ENCODE results near the gene SLC6A9. TPM values are rescaled to one million over a fixed set of nuclear protein-coding genes. Genes with fewer than 3 reads are reported as not detected.

Gene SLC6A9
- total RNA-seq, 2 experiments from 2014 or later, result 8.2 to 21.8 TPM

GRCh38 chr1:44078104-44078503 lies 46.8 kb upstream of the SLC6A9 start:
- no peaks in the 10 kb centered on the region for H3K9me2 ChIP-seq (ENCODE audit: insufficient read depth, low read length)
- H3K4me2 ChIP-seq (ENCODE audit: low read length), result no peak overlapping the region
- ChIA-PET CTCF (ENCODE audit: unreplicated experiment) (no interaction called here), POLR2A (no interaction called here)
- H3K36me3 ChIP-seq (ENCODE audit: insufficient read depth, low read length), result no peaks in the 10 kb centered on the region
- H3K27ac ChIP-seq (ENCODE audit: low read depth, low read length, poor library complexity, severe bottlenecking), result no peak overlapping the region
- TF ChIP-seq, protein P1, sequence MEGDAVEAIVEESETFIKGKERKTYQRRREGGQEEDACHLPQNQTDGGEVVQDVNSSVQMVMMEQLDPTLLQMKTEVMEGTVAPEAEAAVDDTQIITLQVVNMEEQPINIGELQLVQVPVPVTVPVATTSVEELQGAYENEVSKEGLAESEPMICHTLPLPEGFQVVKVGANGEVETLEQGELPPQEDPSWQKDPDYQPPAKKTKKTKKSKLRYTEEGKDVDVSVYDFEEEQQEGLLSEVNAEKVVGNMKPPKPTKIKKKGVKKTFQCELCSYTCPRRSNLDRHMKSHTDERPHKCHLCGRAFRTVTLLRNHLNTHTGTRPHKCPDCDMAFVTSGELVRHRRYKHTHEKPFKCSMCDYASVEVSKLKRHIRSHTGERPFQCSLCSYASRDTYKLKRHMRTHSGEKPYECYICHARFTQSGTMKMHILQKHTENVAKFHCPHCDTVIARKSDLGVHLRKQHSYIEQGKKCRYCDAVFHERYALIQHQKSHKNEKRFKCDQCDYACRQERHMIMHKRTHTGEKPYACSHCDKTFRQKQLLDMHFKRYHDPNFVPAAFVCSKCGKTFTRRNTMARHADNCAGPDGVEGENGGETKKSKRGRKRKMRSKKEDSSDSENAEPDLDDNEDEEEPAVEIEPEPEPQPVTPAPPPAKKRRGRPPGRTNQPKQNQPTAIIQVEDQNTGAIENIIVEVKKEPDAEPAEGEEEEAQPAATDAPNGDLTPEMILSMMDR (conservative IDR thresholded peaks at IDR 0.05; ENCODE audit: low read length), result no peak
- TF ChIP-seq EZH2phosphoT487 (IDR thresholded peaks at IDR 0.05; ENCODE audit: borderline replicate concordance, low read depth, low read length), result no peak
- intact Hi-C loops (cut with micrococcal nuclease; ENCODE audit: unreplicated experiment), result no loop called here
- H3K4me3 ChIP-seq (ENCODE audit: low read depth, low read length, poor library complexity, severe bottlenecking), result no peak overlapping the region
- H3K79me2 ChIP-seq (ENCODE audit: insufficient read depth, low read depth, low read length), result no peaks in the 10 kb centered on the region
- no peaks in the 10 kb centered on the region for H3K9me3 ChIP-seq (ENCODE audit: low read length)
- BruUV-seq (replicated peaks), result no TSS peak
- H4K20me1 ChIP-seq (ENCODE audit: insufficient read depth, low read length), result no peaks in the 10 kb centered on the region
- no peak for DNase-seq (ENCODE audit: low spot score)
- peaks cover 10% of the 10 kb centered on the region for H3K4me1 ChIP-seq (ENCODE audit: insufficient read depth, low read length, poor library complexity, severe bottlenecking)
- no peak overlapping the region for H2AFZ ChIP-seq (ENCODE audit: low read length)

DNA sequence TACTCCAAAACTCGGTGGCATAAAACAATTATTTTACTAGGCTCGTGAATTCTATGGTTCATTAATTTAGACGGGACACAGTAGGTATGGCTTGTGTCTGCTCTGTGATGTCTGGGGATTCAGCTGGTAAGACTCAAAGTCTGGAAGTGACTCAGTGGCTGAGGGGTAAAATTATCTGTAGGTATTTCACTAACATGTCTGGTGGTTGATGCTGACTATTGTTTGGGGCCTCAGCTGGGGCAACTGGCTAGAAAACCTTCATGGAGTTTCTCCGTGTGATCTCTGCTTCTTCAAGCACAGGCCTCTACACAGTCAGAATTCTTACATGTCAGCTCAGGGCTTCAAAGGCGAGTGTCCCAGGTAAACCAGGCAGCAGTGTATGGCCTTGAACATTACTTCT lies 46.2 kb upstream of the SLC6A9 start:
- H3K4me2 ChIP-seq (ENCODE audit: low read length), result no peak overlapping the region
- no peak overlapping the region for H3K4me3 ChIP-seq (ENCODE audit: low read depth, low read length, poor library complexity, severe bottlenecking)
- no peak overlapping the region for H3K27ac ChIP-seq (ENCODE audit: low read depth, low read length, poor library complexity, severe bottlenecking)
- ChIA-PET POLR2A (no interaction called here), CTCF (ENCODE audit: unreplicated experiment) (no interaction called here)
- no peak for TF ChIP-seq EZH2phosphoT487 (IDR thresholded peaks at IDR 0.05; ENCODE audit: borderline replicate concordance, low read depth, low read length)
- TF ChIP-seq, protein P1 (conservative IDR thresholded peaks at IDR 0.05; ENCODE audit: low read length), result no peak
- H3K36me3 ChIP-seq (ENCODE audit: insufficient read depth, low read length), result no peaks in the 10 kb centered on the region
- H3K4me1 ChIP-seq (ENCODE audit: insufficient read depth, low read length, poor library complexity, severe bottlenecking), result peaks cover 10% of the 10 kb centered on the region
- no peaks in the 10 kb centered on the region for H3K9me2 ChIP-seq (ENCODE audit: insufficient read depth, low read length)
- DNase-seq (ENCODE audit: low spot score), result no peak
- H3K79me2 ChIP-seq (ENCODE audit: insufficient read depth, low read depth, low read length), result no peaks in the 10 kb centered on the region
- BruUV-seq (replicated peaks), result no TSS peak
- H4K20me1 ChIP-seq (ENCODE audit: insufficient read depth, low read length), result no peaks in the 10 kb centered on the region
- H2AFZ ChIP-seq (ENCODE audit: low read length), result no peak overlapping the region
- intact Hi-C loops (cut with micrococcal nuclease; ENCODE audit: unreplicated experiment), result no loop called here
- H3K9me3 ChIP-seq (ENCODE audit: low read length), result no peaks in the 10 kb centered on the region

DNA sequence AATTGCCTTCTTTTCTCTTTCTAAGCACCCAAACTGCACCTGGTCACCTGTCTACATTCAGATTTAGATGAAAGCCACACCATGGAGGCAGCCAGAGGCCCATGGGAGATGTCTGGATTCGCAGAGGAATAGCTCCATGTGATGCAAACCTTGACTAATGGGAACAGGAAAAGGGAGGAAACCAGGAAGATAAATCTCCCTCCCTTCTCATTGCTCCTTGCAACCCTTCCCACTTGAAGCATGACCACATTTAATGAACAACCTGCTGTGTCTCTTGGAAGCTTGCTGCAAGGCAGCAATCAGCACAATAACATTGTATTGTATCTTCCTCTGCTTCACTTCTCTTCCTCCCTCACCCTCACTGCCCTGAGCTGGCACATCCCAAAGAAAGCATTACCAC lies 44.8 kb upstream of the SLC6A9 start:
- Histone ChIP-seq H3K27ac (ENCODE audit: low read depth, low read length, poor library complexity, severe bottlenecking) (no peak overlapping the region), H3K9me3 (ENCODE audit: low read length) (no peaks in the 10 kb centered on the region), H4K20me1 (ENCODE audit: insufficient read depth, low read length) (no peaks in the 10 kb centered on the region), H3K4me2 (ENCODE audit: low read length) (no peak overlapping the region), H3K4me1 (ENCODE audit: insufficient read depth, low read length, poor library complexity, severe bottlenecking) (peaks cover 10% of the 10 kb centered on the region), H3K36me3 (ENCODE audit: insufficient read depth, low read length) (no peaks in the 10 kb centered on the region), H2AFZ (ENCODE audit: low read length) (no peak overlapping the region), H3K79me2 (ENCODE audit: insufficient read depth, low read depth, low read length) (no peaks in the 10 kb centered on the region), H3K4me3 (ENCODE audit: low read depth, low read length, poor library complexity, severe bottlenecking) (no peak overlapping the region), H3K9me2 (ENCODE audit: insufficient read depth, low read length) (no peaks in the 10 kb centered on the region)
- DNase-seq (ENCODE audit: low spot score), result no peak
- intact Hi-C loops (cut with micrococcal nuclease; ENCODE audit: unreplicated experiment), result no loop called here
- ChIA-PET CTCF (ENCODE audit: unreplicated experiment) (interaction anchor here (1.0 kb wide), 1 partner anchor 391 kb away, joined by 3 read pairs; no protein-coding TSS in a partner anchor), POLR2A (no interaction called here)
- no TSS peak for BruUV-seq (replicated peaks)
- TF ChIP-seq, protein P1 (conservative IDR thresholded peaks at IDR 0.05; ENCODE audit: low read length), result no peak
- no peak for TF ChIP-seq EZH2phosphoT487 (IDR thresholded peaks at IDR 0.05; ENCODE audit: borderline replicate concordance, low read depth, low read length)
